ENCODE measurements around the gene C12orf76.
"Not testable (repeated sequence)": the region's sequence is repeated elsewhere in the genome, so short reads cannot be mapped to it uniquely, and the experiment has no call there.

Gene C12orf76

DNA sequence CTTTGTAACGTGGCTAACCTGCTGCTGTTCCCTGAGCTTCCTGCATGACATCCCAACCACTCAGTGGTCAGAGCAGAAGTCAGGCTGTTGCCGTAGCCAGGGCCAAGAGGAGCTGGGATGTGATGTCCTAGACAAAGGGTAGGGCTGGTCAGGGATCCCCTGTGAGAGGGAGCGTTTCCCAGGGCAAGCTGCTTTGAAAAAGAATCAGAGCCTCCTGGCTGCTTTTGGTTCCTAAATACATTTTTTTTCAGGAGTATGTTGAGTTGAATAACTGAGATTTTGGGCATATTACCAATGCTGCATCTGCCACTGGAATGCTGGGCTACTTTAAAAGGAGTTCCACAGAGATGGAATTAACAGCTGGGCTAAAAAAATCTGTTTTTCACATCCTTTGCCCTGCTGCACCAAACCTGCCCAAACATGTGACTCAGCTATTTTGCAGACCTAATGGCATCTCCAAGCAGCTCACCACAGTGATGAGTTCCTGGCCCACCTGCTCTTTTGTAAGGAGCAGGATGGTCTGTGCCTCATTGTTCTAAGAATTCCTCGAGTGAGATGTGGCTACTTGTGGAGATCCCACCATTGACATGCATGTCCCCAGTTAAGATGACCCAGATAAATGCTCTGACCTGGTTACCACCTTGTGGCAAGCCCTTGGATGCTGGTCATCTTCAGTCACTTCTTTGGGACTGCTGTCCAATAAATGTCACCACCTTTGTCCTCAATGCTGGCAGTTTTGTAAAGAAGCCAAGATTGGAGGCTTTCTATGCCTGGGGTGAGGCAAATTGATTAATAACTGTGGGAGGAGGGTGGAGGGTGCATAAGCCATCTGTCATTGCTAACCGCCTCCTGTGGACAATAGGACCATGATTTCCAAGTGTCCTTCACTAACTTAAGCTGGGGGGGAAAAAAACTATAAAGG lies 25.0 kb downstream of the C12orf76 start:
- DNase-seq (ENCODE audit: low read depth in 2 of 2), result no peak

DNA sequence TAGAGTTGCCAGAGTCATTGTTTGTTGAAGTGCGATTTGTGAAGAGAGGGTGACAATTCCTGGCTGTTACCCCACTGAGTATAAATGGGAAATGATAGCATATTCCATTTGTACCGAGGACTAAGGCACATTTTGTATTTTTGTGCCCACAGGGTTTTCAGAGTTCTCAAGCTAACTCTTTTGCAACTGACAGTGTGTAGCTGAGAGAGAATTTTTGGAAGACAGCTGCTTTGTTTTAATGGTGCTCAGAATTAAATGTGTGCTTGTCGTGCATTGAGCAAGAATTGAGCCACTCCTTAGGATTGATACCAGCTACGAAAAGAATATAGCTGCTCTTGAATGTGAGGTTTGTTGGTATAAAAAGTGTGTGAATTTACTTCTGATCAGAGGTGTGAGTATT lies 27.4 kb downstream of the C12orf76 start:
- no peak for DNase-seq (ENCODE audit: low read depth in 2 of 2)

DNA sequence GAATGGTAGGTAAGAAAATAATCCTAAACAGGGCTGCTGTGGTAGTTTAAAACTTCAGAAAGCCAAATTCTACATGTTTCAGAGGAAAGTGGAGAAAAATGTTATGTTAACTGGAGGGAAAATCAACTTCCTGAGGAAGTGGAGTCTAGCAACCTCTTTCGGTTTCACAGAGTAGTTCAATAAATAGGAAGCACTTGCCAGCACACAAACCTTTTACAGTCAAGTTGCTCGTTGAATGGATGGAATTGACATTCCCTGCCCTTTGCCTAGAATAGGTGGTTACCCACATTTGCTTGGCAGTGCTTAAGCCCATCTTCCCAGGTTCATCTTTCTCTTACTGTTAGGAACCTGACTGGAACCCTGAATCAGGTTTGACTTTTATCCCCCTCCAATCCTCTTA lies 33.2 kb downstream of the C12orf76 start:
- DNase-seq (ENCODE audit: low read depth in 2 of 2), result no peak

DNA sequence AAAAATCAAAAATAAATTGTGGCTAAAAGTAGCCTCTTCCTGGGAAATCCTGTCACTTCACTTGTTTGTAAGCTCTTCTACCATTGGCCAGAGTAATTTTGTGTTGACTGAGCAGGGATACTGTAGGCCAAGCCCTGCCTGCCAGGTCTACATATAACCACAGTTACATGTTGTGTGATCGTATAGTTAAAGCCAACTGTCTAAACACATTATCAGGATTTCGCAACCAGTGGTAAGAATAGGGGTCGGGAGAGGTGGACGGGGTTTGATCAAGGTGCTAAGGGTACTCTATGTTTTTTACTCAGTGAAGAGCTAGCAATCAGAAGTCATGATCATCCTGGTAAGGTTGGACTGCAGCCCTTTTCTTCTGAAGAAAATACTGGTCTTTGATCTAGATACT lies 35.7 kb downstream of the C12orf76 start:
- no peak for DNase-seq (ENCODE audit: low read depth in 2 of 2)

DNA sequence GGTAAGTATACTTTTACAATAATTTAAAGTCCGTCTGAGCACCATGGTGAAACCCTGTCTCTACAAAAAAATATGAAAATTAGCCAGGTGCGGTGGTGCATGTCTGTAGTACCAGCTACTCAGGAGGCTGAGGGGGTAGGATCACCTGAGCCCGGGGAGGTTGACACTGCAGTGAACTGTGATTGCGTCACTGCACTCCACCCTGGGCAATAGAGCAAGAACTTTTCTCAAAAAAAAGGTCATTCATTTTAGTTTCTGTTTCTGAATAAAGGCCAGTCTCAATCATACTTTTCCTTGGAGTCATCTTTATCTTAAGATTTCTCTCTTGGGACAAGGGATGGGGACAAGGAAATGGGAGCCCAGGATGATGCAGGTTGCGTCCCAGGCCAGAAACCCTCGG lies 36.2 kb downstream of the C12orf76 start:
- DNase-seq (ENCODE audit: low read depth in 2 of 2), result no peak

DNA sequence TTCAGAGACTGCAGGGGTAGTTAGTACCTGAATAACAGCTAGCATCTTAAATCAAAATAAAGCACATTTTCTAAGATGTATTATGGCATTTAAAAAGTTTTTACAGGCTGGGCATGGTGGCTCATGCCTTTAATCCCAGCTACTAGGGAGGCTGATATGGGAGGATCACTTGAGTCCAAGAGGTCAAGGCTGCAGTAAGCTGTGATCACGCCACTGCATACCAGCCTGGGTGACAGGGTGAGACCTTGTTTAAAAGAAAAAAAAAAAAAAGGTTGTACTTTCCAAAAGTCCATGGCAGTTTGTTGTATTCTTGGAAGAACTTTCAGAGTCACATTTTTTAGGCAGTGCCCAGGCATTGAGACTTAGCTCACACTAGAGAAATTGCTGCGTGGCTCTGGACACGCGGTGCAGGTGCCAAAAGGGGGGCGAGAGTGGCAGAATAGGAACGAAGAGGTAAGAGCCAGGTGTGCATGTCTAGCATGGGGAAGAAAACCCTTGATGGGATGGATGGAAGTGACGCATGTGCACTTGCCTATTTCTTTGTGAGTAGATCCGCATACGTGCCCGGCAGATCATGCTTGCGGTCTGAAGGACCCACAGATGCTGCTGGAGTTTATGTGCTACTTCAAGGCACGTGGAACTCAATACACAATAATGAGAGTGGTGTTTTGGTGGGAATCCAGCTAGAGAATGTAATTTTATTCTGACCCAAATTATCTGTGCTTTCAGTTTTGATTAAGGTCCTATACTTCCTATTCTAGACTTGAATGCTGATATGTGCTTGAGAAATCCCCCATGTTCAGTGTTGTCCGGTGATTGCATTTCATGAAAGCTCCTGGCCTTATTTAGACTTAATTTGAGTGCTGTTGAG lies 37.2 kb downstream of the C12orf76 start:
- no peak for DNase-seq (ENCODE audit: low read depth in 2 of 2)

DNA sequence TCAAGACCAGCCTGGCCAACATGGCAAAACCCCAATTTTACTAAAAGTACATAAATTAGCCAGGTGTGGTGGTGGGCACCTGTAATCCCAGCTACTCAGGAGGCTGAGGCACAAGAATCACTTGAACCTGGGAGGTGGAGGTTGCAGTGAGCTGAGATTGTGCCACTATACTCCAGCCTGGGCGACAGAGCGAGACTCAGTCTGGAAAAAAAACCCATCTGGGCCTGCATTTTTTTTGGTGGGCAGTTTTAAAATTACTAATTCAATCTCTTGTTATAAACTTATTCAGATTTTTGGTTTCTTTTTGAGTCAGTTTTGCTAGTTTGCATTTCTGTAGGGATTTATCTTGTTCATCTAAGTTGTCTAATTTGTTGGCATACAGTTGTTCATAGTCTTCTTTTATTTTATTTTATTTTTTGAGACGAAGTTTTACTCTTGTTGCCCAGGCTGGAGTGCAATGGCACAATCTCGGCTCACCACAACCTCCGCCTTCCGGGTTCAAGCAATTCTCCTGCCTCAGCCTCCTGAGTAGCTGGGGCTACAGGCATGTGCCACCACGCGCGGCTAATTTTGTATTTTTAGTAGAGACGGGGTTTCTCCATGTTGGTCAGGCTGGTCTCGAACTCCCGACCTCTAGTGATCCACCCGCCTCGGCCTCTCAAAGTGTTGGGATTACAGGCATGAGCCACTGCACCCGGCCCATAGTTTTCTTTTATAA lies 39.5 kb downstream of the C12orf76 start:
- not testable (repeated sequence) for DNase-seq (ENCODE audit: low read depth in 2 of 2)

DNA sequence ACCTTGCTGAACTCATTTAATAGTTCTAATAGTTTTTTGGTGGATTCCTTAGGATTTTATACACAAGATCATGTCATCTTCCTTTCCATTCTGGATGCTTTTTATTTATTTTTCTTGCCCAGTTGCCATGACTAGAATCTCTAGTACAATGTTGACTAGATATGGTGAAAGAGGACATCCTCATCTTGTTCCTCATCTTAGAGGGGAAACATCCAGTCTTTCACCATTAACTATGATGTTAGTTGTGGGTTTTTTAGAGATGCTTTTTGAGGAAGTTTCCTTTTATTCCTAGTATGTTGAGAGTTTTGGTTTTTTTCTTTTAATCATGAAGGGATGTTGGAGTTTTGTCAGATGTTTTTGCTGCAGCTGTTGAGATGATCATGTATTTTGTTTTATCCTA lies 40.4 kb downstream of the C12orf76 start:
- DNase-seq (ENCODE audit: low read depth in 2 of 2), result no peak

DNA sequence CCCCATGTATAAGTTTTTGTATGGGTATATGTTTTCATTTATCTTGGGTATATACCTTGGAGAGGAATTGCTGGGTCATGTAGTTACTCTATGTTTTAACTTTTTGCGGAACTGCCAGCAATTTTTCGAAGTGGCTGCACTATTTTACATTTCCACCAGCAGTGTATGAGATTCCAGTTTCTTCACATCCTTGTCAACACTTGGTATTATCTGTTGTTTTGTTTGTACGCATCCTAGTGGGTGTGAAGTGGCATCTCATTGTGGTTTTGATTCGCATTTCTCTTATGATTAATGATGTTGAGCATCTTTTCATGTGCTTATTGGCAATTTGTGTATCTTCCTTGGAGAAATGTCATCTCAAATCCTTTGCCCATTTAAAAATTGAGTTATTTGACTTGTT lies 42.2 kb downstream of the C12orf76 start:
- no peak for DNase-seq (ENCODE audit: low read depth in 2 of 2)

DNA sequence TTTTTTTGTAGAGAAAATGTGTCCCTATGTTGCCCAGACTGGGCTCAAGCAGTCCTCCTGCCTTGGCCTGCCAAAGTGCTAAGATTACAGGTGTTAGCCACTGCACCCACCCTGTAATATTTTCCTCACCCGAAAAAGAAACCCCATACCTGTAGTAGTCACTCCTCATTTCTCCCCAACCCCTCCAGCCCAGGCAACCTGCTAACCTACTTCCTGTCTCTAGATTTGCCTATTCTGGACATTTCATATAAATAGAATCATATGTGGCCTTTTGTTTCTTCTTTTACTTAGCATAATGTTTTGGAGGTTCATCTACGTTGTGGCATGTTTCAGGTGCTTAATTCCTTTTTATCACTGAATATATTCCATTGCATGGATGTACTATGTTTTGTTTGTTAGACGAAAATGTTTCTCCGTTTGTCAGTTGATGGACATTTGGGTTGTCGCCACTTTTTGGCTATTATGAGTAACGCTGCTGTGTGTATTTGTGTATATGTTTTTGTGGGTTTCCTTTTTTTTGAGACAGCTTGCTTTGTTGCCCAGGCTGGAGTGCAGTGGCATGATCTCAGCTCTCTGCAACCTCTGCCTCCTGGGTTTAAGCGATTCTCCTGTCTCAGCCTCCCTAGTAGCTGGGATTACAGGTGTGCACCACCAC lies 42.9 kb downstream of the C12orf76 start:
- no peak for DNase-seq (ENCODE audit: low read depth in 2 of 2)

DNA sequence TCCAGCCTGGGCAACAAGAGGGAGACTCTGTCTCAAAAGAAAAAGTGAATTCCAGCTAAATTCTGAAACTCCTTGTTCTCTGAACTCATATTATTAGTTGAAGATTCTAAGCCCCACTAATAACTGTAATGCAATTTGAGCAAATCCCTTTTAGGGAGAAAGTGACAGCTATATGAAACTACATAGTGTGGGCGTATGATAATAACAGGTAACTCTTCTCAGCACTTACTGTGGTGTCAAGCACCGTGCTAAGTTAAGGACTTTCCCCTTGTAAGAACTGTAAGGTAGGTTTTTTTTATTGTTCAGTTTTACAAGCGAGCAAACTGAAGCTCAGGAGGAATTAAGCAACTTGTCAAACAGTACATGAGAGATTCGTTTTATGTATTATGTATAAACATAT lies 43.7 kb downstream of the C12orf76 start:
- DNase-seq (ENCODE audit: low read depth in 2 of 2), result no peak

DNA sequence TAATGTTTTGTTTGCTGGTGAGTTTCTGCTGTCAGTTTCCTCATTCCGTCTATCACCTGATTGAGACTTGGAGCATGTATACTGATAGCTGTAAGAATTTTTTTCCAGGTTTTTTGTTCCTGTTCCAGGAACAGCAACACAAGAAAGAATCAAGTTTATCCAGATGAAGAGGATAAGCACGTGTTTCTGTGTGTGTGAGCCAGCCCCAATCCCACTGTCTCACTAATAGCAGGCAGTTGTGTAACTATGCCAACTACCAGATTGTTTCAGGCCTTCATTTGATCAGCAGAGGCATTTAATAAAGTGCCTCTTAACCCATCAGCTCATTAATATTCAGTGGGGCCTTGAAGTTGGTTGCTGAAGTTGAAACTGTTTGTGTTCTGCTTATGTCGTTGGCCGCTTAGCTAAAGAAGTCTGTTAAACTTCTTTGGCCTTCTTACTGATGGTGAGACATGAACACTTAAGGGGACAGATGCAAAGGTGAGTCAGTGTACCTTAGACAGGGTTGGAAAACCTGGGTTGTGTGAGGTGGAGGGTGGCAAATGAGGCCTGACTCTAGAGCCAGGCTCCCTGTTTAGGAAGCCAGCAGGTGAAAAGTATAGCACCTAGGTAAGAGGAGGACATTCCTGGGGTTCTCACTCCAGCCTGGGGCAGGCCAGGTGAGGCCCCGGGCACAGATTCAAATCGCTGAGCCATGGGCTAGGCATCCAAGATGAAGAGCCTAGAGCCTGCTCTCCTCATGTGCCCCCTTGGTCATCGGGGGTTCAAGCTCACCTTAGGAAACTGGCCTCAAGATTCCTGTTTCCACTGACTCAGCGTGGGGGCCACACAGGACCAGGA lies 45.4 kb downstream of the C12orf76 start:
- DNase-seq (ENCODE audit: low read depth in 2 of 2), result no peak

DNA sequence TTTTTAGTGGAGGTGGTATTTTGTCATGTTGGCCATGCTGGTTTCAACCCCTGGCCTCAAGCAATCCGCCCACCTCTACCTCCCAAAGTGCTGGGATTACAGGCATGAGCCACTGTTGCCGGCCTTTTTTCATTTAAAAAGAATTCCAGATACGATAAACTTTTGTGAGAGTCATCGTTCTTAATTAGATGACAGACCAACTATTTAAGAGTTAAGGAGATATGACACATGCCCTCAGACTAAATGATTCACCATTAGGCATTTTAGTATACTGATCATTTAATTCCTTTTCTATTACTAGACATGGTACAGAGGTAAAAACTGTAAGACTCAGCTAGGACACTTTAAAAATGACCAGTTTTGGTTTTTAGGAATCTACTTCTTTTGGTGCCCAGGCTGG lies 46.7 kb downstream of the C12orf76 start:
- DNase-seq (ENCODE audit: low read depth in 2 of 2), result no peak

DNA sequence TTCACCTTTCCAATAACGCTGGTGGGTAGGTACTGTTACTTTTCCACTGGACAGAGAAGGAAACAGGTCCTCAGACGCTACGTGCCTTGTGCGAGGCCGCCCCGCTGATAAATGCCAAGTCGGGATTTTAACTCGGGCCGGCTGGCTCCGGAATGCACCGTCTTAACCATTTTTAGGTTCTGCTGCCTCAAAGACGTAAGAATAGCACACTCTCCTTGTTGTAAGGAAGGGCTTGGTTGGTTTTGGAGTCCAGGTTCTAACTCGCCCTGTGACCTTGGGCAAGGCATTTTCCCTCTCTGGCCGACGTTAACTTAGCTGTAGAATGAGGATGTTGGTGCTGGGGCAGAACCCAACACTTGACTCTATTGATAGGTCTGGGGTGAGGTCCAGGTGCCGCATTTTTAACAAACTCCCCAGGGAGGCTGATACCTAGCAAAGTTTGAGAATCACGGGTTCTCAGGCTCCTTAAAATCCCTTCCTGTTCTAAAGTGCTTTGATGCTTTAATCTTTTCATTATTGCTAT lies 48.3 kb downstream of the C12orf76 start:
- no peak for DNase-seq (ENCODE audit: low read depth in 2 of 2)

DNA sequence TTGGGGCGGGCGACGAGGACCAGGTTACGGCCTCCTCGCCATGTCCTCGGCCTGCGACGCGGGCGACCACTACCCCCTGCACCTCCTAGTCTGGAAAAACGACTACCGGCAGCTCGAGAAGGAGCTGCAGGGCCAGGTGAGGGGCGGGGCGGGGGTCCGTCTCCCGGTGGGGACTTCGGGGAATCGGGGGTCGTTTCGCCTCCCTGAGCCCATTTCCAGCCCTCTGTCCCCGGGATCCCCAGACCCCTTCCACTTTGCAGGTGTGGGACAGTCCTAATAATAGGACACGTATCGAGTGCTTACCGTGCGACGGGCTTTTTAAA lies 48.7 kb downstream of the C12orf76 start:
- no peak for DNase-seq (ENCODE audit: low read depth in 2 of 2)

DNA sequence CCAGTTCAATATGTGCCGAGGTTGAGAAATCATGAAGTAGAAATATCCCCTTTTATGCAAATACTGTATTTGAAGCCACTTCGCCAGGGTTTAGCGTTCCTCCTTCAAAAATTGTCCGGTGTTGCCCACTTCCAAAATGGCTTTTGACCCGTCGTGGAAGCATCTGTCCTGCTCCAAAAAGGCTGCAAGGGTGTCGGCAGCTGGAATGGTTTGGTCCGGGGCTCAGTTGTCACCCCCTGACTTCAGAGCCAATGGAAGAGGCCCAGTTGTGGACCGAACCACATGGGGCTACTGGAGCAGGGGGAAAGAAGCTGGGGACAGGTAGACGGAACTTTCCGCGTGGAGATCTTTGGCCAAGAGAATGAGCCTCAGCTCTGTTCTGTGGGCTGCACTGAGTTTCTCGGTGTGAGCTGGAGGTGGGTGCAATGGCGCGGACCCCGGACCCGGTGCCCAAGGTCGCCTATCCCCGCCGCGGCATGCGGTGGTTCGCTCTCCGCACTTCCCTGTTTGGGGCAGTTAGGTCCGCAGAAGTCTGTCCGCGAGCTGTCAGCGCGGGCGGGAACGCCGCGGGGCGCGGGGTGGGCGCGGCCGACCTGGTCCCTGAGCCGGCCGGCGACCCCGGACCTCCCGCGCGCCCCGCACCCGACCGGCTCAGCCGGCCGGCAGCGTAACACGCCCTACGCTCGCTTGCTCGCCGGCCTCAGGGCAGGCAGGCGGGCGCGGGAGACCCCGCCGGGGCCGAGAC lies 49.2 kb downstream of the C12orf76 start, which contains the start of gene ANKRD13A:
Gene ANKRD13A, plus strand, starts transcription at position 527 of the 745 bp plus-strand sequence. CDS start 259 bp downstream, outside the sequence.
- DNase-seq (ENCODE audit: low read depth in 2 of 2), result peak; percentile 82 to 83

DNA sequence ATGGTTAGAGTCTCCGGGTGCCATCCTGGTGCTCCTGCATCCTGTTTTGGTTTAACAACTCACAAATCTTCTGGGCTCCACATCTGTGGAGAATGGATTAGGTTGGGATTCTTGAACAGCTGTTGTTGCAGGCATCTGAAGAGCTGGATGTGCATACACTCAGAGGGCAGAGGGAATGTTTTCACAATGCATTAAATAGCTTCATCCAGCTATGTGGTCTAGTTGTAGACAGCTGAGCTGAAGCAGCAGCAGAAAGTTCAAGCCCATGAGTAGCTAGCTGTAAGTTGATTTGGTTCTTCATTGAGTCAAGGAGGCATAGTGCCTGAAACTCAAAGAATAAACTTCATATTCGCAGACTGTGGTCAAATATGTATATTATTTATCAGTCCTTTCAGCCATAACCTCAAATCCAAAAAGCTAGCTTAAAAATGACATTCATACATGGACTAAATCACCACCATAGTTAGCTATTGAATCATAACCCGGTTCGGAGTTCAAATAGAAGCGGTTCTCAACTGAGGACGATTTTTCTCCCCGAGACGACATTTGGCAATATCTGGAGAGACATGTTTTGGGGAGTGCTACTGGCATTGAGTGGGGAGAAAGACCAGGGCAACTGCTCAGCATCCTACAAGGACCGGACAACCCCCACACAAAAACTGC lies 50.0 kb downstream of the C12orf76 start:
- DNase-seq (ENCODE audit: low read depth in 2 of 2), result no peak

DNA sequence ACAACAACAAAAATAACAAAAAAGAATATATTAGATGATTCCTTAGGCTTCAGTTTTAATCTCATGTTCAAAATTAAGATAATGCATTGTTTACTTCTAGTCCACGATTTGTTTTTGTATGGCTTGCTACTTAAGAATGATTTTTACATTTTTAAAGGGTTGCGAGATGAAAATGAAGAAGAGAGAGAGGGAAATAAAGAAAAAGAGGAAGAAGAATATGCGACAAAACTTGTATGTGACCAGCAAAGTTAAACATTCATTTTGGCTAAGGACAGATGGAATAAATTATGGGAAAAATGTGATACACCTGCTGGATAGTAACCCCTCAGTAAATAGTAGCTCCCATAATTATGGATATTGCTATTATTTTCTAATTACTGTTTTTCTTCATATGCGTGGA lies 50.9 kb downstream of the C12orf76 start:
- DNase-seq (ENCODE audit: low read depth in 2 of 2), result no peak

DNA sequence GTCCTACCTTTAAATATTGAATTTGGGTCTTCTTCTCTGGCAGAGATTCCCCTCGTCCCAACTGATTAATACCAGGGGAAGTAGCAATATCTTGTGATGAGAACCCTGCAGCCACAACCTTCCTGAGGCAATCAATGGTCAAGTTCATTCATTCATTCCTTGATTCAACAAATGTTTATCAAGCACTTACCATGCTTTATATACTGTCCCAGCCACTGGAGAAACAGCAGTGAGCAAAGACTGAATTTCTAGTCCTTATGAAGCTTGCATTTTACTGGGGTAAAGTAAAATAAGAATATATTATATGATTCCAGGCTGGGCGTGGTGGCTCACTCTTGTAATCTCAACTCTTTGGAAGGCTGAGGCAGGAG lies 51.9 kb downstream of the C12orf76 start:
- DNase-seq (ENCODE audit: low read depth in 2 of 2), result no peak
